ENCODE data around the gene SP6.

Gene SP6

DNA sequence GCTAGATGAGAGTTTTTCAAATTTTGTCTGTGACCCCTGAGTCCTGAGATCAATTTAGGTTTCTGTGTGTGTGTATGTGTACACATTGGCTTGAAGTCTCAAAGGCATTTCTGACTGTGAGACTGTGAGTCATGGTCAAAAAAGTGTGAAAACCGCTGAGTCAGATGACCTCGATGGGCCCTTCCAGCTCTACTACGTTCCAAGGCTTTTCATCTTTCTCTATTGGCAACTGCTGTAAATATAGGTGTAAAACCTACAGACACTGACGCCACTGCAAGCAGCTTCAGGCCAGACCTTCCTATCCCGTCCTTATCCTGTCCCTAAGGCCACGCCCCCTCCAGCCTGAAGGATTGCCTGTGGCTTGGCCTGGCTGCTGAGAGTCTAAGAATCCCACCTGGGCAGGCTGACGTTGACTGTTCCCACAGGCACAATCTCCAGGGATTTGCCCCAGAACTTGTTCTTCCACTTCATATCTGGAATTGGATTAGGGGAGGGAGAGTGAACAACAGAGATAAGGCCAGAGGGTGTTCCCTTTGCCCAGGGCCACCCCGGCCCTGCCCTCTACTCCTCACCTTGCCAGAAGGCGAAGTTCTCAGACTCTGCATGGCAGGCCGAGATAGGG, 40.7 kb downstream of the SP6 start:
- DNase-seq, result peak; percentile 89

DNA sequence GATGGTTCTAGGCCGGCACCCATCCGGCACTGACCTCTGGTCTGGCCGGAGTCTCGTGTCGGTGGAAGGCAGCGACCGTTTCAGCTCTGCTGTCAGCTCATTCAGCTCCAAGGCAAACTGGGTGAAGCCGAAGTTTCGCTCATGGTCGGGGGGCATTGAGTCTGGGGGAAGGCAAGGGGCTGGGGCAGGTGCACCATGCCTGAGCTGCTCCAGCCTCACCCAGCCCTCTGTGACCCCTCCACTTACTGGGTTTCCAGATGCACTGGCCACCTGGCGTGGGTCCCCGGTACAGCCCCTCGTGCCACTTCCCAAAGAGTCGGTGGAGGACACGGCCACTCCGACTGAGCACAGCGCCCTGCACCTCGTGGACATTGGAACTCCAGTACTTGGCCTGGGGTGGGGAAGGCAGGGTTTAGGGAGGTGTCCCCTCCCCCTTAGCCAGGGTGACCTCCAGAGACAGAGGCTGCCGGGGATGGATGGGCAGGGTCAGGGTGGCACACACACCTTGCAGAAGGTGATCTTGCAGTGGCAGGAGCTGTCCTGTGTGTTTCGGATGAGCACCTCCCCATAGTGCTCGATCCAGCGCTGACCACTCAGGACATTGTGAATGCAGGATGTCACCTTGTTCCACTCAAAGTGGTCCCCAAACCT, 42.0 kb downstream of the SP6 start:
- no peak for DNase-seq

DNA sequence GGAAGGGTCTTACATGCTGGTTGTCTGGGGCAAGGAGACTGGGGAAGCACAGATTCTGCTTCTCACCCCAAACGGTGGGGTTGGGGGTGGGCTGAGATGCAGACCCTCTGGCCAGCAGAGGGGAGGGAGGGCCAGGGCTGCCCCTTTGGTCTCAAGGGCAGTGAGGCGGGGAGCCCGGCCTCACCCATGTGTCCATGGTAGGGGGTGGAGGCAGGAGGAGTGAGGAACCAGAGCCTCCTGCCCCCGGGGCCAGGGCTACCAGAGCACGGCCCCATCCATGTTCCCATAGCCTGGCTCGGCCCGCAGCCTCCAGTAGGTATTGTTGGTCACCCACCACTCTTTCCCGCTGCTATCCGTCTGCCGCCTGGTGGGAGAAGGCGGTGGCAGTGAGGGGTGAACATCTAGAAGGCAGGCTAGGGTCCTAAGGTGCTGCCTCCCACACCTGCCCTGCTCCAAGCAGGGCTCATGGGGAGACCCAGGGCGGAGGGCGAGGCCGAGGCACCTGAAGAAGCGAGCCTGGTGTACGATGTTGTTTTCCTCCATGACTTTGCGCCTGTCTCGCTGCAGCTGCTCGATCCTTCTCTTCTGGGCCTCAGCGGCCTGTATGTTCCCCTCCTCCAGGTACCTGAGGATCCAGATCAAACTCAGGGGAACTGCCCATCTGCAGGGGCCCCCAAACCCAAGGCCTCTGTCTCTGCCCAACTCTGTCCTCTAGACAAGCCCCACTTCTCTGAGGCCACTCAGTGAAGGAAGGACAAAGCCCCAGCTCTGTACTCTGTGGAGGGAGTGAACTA, 42.7 kb downstream of the SP6 start:
- DNase-seq, result no peak

DNA sequence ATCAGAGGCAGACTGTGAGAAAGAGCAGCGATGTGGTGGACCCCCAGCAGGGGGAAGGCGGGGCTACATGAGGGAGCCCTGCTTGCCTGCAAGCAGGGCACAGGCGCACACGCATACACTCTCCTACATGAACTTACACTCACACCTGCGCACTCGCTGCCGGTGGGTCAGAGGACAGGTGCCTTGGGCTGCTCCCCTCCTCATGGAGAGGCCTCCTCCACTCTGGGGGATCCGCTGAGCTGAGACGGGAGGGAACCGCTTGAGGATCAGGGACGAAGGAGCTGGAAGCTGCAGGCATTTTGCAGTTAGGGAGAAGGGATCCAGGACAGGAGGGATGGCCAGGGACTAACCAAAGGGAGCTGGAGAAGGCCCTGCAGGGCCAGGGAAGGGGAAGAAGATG, 43.5 kb downstream of the SP6 start:
- DNase-seq, result no peak

DNA sequence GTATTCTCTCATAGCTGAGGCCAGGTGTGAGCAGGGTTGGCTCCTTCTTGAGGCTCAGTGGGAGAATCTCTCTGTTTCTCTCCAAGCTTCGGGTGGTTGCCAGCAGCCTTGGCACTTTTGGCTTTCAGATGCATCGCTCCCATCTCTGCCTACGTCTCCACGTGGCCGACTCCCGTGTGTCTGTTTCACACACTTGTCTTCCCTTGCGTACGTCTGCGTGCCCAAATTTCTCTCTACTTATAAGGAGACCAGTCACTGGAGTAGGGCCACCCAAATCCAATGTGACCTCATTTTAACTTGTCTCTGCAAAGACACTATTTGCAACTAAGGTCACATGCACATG, 44.1 kb downstream of the SP6 start:
- DNase-seq, result no peak

DNA sequence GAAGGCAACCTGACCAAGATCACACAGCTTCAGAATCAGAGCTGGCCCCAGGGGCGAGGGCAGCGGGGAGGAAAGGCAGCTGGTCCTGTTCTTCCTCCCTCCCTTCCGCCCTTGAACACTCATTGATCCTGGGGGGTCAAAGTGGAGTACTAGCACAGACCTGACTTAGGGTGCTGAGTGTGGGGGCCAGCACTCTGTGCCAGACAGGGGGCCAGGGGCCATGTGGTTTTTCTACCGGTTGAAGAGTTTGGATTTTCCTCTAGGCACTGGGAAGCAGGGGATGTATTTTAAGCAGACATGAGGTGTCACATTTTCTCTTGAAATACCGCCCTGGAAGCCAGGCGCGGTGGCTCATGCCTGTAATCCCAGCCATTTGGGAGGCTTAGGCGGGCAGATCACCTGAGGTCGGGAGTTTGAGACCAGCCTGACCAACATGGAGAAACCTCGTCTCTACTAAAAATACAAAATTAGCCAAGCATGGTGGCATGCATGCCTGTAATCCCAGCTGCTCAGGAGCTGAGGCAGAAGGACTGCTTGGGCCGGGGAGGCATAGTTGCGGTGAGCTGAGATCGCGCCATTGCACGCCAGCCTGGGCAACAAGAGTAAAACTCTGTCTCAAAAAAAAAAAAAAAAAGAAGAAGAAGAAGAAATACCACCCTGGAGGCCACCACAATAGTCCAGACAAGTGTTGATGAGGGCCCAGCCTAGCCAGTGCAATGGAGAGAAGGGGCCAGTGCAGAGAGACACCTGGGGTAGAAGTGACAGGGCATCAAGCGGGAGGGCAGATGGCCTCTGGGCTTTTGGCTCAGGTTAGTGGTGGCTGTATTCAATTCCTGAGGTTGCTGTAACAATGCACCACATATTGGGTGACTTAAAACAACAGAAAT, 44.7 kb downstream of the SP6 start:
- no peak for DNase-seq

DNA sequence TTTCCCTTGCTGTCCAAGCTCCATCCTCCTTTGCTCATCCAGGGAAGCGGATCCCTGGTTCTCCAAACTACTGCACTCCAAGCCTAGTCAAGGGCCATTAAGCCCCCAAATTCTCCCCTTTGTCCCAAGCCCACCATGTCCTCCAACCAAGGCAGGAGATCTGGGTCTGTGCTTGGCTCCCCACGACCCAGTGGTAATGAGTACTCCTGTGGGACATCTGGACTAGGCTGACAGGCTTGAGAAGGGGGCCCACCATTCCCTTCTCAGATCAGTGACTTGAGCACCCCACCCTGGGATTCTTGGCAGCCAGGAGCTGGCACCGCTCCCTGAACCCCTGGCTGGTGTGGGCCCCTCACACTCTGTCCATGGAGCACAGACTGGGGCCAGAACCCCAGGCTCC, 46.5 kb downstream of the SP6 start:
- DNase-seq, result no peak

DNA sequence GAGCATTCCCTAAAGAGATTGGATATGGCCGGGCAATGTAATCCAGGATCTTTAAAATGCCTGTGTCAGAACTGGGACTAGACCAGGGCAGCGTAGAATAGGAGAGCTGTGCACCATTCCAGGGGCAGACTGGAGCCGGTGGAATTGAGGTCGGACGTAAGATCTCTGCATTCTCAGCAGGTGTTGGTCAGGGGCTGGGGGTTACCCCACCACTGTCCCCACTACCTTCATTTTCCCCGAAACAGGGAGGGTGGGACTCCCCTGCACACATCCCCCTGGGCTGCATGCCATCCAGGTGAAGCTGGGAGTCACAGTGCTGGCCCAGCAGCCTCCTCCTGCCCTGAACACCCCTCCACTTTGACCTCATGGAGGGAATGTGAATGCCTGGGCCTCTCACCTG, 47.2 kb downstream of the SP6 start:
- DNase-seq, result no peak

DNA sequence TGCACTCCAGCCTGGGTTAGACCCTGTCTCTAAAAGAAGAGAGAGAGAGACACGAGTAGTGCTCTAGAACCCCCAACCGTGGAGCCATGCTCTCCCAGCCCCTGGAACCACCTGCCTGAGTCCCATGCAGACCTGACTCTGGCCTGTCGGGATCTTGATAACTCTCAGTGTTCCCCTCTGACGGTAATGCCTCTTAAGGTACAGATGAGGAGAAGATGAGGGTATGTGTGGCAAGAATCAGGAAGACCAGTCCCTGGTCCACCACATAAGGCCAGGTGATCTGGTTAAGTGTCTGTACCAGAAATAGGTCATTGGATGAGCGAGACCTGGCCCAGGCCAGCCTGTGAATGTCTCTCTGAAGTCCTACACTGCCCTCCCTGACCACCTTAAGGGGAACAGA, 47.8 kb downstream of the SP6 start:
- no peak for DNase-seq

DNA sequence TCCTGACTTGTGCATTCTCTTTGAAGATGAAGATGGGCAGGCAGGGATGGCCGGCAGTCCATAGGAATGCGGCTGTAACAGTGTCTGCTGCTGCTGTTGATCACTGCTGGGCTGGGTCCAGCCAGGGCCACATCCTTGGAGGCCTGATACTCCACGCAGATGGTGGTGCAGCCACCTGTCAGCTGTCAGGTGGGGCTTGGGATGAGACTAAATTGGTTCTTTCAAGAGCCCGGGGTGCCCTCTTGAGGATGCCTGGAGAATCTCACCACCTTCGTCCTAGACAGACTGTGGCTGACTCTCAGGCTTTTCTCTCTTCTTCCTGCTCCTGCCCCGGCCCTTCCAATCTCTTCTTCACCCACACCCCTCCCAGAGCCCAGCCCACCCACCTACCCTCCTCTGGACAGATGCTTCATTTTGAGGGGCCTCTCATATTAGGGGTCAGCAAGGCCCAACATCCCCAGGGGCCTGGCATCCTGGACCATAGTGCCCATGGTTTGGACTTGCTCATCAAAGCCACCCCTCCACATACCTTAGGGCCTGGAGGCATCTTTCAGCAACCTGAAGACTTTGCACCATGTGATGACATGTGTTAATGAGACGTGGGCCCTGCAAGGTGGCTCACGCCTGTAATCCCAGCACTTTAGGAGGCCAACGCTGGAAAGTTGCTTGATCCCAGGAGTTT, 48.5 kb downstream of the SP6 start:
- DNase-seq, result peak; percentile 42

DNA sequence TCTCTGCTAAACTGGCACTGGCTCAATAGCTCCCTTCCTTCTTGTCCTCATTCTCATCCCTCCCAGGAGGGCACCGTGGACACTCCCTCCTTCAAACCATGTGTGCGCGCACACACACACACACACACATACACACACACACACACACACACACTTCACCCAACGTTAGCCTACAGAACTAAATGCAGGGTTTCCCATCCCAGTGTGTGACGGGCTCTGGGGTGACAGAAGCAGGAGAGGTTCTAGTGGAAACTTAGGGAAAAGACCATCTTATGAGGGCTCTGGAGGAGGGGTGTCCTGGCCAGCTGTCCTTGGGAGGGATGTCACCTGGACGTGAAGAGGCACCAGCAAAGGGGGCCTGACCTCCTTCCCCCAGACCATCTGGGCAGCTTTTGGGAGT, 49.1 kb downstream of the SP6 start:
- DNase-seq, result no peak

DNA sequence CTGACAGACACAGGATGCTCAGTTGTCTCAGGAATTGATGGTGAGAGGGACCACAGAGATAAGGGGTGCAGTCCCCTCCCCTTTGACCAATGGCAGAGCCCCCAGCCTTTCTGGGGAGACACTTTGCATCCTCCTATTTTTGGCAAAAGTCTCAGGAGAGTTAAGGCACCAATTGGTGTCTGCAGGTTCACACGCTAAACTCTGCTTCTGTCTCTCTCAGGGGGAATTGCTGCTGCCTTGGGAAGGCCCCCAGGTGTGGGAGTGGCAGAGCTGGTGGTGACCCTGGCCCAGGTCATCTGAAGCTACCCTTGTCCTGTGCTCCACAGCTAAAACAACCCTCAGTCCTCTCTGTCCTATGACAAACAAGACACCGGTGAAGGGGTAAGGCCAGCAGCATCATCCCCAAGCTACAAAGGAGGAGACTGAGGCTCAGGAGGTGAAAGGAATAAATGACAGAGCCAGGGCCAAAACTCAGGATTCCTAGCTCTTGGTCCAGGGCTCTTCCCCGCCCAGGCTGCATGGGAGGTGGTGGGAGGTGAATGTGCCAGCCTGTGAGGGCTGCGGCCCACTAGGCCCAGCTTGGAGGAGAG, 49.7 kb downstream of the SP6 start:
- no peak for DNase-seq

DNA sequence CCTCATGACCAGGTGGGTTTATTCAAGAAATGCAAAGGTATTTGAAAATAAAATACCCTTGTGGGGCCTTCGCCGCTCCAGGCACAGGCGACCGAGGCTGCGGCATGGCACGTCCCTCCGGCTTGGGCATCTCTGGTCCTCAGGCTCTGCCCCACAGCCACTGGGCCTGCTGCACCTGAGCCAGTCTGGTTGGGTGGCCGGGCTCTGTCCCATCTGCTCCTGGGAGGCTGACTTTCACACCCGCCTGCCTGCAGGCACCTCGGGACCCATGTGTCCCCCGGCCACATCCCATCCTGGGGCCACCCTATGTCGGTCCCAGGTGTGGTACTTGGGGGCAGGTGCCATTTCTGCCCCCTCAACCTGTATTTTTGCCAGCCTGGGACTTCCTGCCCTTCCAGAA, 50.3 kb downstream of the SP6 start:
- DNase-seq, result no peak

DNA sequence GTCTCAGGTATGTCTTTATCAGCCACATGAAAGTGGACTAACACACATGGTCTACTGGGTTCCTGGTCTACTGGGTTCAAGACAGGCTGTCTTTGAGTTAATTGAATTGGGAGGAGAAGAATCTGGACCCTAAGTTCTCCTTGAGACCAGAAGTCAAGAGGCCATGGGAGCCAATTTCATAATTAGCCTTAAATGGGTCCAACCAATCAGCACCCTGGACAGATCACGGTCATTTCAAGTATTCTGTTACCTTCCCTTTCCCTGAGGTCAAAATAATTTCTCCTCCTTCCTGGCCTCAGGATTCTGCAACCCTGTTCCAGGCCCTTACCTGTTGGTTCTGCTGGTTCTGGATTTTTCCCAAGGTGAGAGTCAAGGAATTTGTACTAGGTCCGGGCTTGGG, 53.2 kb downstream of the SP6 start:
- no peak for DNase-seq
